ENCODE data around the gene SHB.

- TF ChIP-seq CTCF (conservative IDR thresholded peaks at IDR 0.05; ENCODE audit: low read length) (no peak), EZH2phosphoT487 (IDR thresholded peaks at IDR 0.05; ENCODE audit: borderline replicate concordance, low read depth, low read length) (no peak)
Measured at GRCh38 chr9:38073882-38074281, 4.9 kb upstream of the SHB start.
